Measurements from ENCODE around the gene ZCCHC12. TPM values are rescaled to one million over a fixed set of nuclear protein-coding genes. Genes with fewer than 3 reads are reported as not detected.
"Not testable (repeated sequence)": the region's sequence is repeated elsewhere in the genome, so short reads cannot be mapped to it uniquely, and the experiment has no call there.

The ZCCHC12 gene
- total and polyA plus RNA-seq, 12 donors: 0.54 to 10.0 (median 1.6) TPM; not detected in 1

GRCh38 chrX:118780911-118781310 is 42.7 kb upstream of the ZCCHC12 start:
- no peak overlapping the region for H3K27ac ChIP-seq
- no peaks in the 10 kb centered on the region for H3K9me3 ChIP-seq (replicated peaks in 1 of 3)
- 19 to 39% (median 23%) methylated on average over 1 of the region's 1 CpG for WGBS, 4 donors
- H3K36me3 ChIP-seq (replicated peaks in 1 of 2): no peaks in the 10 kb centered on the region
- H3K4me3 ChIP-seq: no peak overlapping the region
- no peaks in the 10 kb centered on the region for H3K4me1 ChIP-seq (replicated peaks in 1 of 2)
- H3K27me3 ChIP-seq: peaks cover 2% of the 10 kb centered on the region
- TF ChIP-seq POLR2A (IDR thresholded peaks at IDR 0.05) (no peak), CTCF (IDR thresholded peaks at IDR 0.05) (no peak)
- intact Hi-C loops (cut with DNase I): no loop called here
- no peak for DNase-seq

DNA sequence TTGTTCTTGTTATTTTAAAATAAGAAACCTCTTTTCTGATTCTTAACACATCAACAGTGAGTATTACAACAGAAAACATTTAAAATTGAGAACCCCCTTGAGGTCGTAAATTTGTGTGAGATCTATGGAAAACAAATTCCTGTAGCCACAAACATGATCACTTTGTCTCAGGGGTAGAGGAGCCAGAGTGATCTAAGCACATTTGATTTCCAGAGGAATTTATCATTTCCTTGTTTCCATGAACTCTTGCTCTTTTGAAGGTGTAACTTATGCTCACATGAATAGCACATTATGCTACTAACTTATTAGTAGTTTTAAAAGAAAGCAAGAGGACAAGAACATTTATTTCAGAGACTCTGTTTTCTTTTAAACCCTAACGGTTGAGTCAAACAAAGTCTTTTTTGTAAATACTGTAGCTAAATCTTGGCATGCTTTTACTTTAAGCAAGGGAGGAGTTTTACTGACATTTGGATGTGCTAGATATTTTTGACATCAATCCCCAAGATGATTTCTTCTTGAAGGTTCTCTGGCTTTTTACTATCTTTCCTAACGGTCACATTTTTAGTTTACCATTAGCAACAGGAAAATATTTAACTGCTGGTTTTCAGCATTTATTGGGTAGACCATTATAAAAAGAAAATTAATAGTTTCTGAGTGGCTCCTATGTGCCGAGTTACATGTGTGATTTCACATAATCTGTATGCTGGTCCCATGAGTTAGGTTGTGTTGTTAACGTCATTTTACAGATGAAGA is 27.9 kb upstream of the ZCCHC12 start:
- TF ChIP-seq CTCF (IDR thresholded peaks at IDR 0.05) (no peak), POLR2A (IDR thresholded peaks at IDR 0.05) (no peak)
- intact Hi-C loops (cut with DNase I): no loop called here
- Histone ChIP-seq H3K36me3 (replicated peaks in 1 of 2) (no peaks in the 10 kb centered on the region), H3K27ac (no peak overlapping the region), H3K4me1 (replicated peaks in 1 of 2) (peaks cover 0 to 4% of the 10 kb centered on the region in 2 donors), H3K9me3 (replicated peaks in 1 of 3) (no peaks in the 10 kb centered on the region), H3K27me3 (no peaks in the 10 kb centered on the region), H3K4me3 (no peak overlapping the region)
- DNase-seq: no peak
- WGBS, 4 donors: 40 to 55% (median 49%) methylated on average over 5 of the region's 5 CpGs

GRCh38 chrX:118802857-118803256 is 20.8 kb upstream of the ZCCHC12 start:
- Histone ChIP-seq H3K4me1 (replicated peaks in 1 of 2) (no peaks in the 10 kb centered on the region), H3K27ac (no peak overlapping the region), H3K9me3 (replicated peaks in 1 of 3) (no peaks in the 10 kb centered on the region), H3K4me3 (no peak overlapping the region), H3K27me3 (no peaks in the 10 kb centered on the region), H3K36me3 (replicated peaks in 1 of 2) (no peaks in the 10 kb centered on the region)
- peak in 5 of 7 donors; percentile 20 to 58 (median 40) for DNase-seq
- WGBS, 4 donors: 19 to 55% (median 40%) methylated on average over 1 of the region's 1 CpG
- no peak for TF ChIP-seq POLR2A (IDR thresholded peaks at IDR 0.05)
- no peak for TF ChIP-seq CTCF (IDR thresholded peaks at IDR 0.05)
- intact Hi-C loops (cut with DNase I): loop anchor here in 1 of 2 donors (10.0 kb wide), 1 partner anchor 158 kb away; no protein-coding TSS in a partner anchor

DNA sequence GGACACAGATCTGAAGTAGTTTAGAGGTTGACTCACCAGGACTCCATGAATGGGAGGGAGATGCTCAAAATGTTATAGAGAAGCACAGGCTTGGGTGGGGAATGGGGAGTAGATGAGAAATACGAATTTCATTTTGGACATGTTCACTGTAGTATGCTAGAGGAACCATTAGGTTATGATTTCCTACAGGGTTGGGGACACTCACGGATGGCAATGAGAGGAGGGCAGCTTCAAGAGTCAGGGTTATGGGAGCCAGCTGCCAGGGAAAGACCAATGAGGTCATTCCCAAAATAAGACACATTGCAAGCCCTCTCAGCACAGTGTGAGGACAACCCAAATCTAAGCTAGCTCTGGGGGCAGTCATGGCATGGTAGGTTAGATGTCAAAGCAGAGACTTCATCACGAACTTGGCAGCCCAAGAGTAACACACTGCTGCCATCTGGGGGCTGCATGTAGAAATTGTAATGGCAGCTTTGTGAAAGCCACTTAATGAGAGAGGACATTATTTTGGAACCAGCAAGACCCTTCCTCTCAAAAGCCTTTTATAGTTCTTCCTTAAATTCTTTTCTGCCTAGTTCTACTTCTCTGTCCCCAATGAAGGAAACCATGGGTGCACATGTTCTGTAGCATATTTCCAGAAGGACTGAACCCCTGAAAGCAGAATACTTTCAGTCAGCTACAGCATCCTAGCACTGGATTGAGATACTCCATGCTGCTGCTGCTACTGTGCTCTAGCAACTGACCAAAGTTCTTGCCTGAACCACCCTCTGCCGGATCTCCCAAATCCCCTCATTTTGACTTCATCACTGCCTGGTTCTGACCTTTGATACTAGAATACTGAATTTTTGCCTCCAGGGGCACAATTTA is 16.2 kb upstream of the ZCCHC12 start:
- TF ChIP-seq POLR2A (IDR thresholded peaks at IDR 0.05) (no peak), CTCF (IDR thresholded peaks at IDR 0.05) (peak; percentile 51 to 81 (median 73))
- H3K4me3 ChIP-seq: no peak overlapping the region
- no peaks in the 10 kb centered on the region for H3K9me3 ChIP-seq (replicated peaks in 1 of 3)
- intact Hi-C loops (cut with DNase I): loop anchor here (5.0 to 10.0 kb wide), 2 partner anchors 163 to 165 kb away; no protein-coding TSS in a partner anchor
- H3K4me1 ChIP-seq (replicated peaks in 1 of 2): no peaks in the 10 kb centered on the region
- peaks cover 8% of the 10 kb centered on the region for H3K27me3 ChIP-seq
- H3K36me3 ChIP-seq (replicated peaks in 1 of 2): no peaks in the 10 kb centered on the region
- peak; percentile 25 to 64 (median 35) for DNase-seq
- 24 to 39% (median 32%) methylated on average over 3 to 4 of the region's 4 CpGs for WGBS, 4 donors
- no peak overlapping the region for H3K27ac ChIP-seq

- WGBS, 4 donors: 75 to 93% (median 82%) methylated on average over 4 of the region's 4 CpGs
- H3K9me3 ChIP-seq (replicated peaks in 1 of 3); H3K27me3 ChIP-seq; intact Hi-C loops (cut with DNase I); DNase-seq; H3K36me3 ChIP-seq (replicated peaks in 1 of 2); H3K27ac ChIP-seq; H3K4me1 ChIP-seq (replicated peaks in 1 of 2); H3K4me3 ChIP-seq: not testable (repeated sequence)
These were observed 6.4 kb upstream of the ZCCHC12 start for GRCh38 chrX:118817257-118817656.

All from adrenal gland (tissue), 12 donors.